Measurements from ENCODE around the gene KMT2C.
"Not testable (repeated sequence)": the region's sequence is repeated elsewhere in the genome, so short reads cannot be mapped to it uniquely, and the experiment has no call there.

Gene KMT2C

DNA sequence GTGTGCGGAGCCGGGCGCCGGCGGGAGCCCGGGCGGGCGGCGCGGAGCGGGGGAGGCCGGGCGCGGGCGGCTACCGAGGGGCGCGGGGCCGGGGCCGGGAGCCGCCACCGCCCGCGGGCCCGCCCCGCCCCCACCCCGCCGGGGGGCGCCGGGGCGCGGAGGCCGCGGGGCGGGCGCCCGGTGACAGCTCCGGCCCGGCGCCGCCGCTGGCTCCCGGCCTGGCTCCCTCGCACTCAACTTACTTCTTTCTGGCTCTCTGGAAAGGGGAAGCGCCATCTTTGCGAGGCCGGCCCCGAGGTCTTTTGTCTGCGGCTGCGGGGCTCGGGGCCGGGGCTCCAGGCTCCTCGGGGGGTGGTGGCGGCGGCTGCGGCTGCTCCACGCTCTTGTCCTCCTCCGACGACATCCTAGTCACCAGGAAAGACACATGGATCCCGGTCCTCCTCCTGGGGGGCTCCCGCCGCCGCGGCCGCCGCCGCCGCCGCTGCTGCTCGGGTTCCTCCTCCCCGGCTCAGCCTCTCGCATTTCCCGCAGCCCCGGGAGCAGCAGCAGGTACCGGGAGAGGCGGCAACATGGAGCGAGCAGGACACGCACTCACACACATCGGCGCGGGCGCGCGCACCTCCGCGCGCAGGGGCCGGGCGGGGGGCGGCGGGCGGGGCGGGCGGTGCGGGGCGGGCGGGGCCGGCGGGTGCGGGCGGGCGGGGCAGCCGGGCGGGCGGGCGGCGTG lies at the start of gene KMT2C:
KMT2C (minus strand) TSS at position 620 of the 727 bp plus-strand sequence; CDS start at position 403, 217 bp downstream.
- peak; percentile 17 to 59 for DNase-seq

DNA sequence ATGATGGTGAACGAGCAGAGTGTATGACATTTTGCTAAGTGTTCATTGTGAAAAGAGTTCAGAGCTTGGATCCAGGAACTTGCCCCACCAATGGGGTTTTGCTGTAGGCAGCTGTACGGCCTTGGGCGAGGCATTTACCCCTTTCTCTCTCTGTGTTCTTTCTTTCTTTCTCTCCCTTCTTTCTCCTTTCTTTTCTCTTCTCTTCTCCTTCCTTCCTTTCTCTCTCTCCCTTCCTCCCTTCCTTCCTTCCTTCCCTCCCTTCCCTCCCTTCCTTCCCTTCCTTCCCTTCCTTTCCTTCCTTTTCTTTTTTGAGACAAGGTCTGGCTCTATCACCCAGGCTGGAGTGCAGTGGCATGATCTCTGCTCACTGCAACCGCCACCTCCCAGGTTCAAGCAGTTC lies 45.3 kb upstream of the KMT2C start:
- no peak for DNase-seq

- no peak for DNase-seq
Observed at GRCh38 chr7:152480664-152481063, 44.9 kb upstream of the KMT2C start.

- no peak for DNase-seq
Observed at GRCh38 chr7:152479595-152479994, 43.8 kb upstream of the KMT2C start.

DNA sequence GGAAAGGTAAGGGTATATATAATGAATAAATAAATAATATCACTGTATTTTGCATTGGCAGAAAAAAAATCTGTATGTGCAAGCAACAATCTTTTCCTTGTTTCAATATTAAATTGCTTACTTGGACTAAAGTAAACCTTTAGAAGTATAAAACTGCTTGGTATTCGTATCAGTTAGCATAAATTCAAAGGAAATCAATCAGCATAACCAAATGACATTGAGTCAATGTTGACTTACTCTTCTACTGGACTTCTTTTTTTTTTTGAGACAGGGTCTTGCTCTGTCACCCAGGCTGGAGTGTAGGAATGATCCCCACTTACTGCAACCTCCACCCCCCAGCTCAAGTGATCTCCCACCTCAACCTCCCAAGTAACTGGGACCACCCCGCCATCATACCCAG lies 42.3 kb upstream of the KMT2C start:
- no peak for DNase-seq

GRCh38 chr7:152477079-152477478 lies 41.3 kb upstream of the KMT2C start:
- DNase-seq = no peak

DNA sequence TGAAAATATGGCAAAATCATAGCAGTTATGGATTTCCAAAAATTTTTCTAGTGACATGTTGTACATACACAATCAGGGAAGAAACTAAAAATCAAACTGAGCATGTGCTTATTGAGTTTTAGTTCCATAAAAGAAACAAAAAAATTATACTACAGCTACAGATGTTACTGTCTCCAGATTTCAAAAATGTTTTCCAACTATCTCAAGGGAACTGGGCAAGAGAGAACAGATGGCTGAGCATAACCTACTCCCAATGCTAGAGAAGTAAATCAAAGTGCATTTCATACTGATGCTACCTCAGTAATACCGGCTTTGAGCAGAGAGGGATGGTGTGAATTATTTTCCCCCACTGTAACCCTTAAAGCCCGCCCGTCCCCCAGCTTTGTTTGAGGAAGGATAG lies 40.7 kb upstream of the KMT2C start:
- DNase-seq = peak in 1 of 2 experiments; percentile 7

DNA sequence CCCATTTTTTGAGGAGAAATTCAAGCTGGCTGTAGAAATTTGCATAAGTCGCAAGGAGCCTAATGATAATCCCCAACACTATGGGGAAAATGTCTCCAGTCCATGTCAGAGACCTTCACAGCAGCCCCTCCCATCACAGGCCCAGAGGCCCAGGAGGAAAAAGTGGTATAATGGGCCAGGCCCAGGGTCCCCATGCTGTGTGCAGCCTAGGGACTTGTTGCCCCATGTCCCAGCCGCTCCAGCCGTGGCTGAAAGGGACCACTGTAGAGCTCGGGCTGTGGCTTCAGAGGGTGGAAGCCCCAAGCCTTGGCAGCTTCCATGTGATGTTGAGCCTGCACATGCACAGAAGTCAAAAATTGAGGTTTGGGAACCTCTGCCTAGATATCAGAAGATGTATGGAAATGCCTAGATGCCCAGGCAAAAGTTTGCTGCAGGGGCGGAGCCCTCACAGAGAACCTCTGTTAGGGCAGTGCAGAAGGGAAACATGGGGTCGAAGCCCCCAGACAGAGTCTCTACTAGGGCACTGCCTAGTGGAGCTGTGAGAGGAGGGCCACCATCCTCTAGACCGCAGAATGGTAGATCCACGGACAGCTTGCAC lies 35.3 kb upstream of the KMT2C start:
- DNase-seq = not testable (repeated sequence)

DNA sequence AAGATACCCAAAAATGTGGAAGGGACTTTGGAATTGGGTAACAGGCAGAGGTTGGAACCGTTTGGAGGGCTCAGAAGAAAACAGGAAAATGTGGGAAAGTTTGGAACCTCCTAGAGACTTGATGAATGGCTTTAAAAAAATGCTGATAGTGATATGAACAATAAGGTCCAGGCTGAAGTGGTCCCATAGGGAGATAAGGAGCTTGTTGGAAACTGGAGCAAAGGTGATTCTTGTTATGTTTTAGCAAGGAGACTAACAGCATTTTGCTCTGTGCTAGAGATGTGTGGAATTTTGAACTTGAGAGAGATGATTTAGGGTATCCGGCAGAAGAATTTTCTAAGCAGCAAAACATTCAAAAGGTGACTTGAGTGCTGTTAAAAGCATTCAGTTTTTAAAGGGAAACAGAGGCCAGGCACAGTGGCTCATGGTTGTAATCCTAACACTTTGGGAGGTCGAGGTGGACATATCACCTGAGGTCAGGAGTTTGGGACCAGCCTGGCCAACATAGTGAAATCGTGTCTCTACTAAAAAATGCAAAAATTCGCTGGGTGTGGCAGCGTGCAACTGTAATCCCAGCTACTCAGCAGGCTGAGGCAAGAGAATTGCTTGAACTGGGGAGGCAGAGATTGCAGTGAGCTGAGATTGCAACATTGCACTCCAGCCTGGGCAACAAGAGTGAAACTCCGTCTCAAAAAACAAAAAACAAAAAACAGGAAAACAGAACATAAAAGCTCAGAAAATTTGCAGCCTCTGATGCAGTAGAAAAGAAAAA lies 34.6 kb upstream of the KMT2C start:
- not testable (repeated sequence) for DNase-seq

GRCh38 chr7:152469576-152469975 lies 33.8 kb upstream of the KMT2C start:
- DNase-seq = not testable (repeated sequence)

DNA sequence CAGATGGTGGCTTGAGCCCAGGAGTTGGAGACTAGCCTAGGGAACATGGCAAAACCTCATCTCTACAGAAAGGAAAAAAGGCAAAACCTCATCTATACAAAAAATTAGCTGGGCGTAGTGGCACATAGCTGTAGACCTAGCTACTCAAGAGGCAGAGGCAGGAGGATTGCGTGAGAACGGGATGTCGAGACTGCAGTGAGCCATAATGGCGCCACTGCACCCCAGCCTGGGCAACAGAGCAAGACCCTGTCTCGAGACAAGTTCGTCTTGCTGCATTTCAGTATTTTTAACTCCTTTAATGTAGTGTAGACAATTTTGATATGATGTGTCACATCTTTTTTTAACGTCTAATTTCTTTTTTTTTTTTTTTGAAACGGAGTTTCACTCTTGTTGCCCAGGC lies 31.4 kb upstream of the KMT2C start:
- DNase-seq = no peak

DNA sequence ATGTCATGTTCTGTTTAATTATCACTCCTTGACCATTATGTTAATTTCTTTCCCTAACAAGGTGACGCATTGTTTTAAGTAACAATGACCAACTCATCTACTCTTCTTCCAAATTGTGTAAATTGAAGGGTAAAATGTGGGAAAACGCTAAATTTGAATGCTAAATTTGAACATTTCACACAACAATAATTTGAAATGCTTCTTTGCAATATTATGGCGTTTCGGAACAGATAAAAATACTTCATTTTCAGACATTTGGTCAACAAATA lies 29.2 kb upstream of the KMT2C start:
- peak in 1 of 2 experiments; percentile 47 for DNase-seq

DNA sequence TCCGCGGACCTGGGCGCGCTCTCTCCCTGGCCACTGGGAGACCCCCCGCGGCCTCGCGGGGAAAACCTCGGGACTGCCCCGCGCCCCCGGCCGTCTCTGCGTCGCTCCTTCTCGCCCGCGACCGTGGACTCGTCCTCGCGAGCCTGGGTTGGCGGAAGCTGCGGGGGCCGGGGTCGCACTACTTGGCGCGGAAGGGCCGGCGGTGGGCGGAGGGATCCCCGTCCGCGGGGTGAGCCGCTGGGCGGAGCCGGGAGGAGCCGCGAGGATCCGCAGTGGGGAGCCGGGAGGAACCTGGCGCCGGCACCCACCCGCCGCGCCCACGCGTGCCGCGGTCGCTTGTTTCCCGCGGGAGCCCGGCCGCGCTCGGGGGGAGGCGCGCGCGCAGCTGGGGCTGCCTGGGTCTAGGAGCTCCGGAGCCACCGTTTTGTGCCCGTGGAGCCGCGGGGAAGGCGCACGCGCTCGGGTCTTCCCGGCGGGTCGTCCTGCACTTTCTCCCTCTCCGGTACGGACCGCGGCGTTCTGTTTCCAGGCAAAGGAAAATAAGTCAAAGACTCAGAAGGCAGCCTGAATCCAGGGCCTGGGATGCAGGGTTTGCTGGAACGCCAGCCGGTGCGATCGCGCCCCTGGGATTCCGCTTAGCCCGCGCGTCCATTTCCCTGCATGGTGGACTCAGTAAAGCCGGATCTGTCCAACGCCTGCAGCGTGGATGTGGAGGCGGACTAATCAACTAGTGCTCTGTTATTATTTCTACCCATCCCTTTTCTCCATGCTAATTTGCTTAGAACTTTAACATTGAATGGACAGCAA lies 28.7 kb upstream of the KMT2C start:
- DNase-seq = peak; percentile 60 to 79

DNA sequence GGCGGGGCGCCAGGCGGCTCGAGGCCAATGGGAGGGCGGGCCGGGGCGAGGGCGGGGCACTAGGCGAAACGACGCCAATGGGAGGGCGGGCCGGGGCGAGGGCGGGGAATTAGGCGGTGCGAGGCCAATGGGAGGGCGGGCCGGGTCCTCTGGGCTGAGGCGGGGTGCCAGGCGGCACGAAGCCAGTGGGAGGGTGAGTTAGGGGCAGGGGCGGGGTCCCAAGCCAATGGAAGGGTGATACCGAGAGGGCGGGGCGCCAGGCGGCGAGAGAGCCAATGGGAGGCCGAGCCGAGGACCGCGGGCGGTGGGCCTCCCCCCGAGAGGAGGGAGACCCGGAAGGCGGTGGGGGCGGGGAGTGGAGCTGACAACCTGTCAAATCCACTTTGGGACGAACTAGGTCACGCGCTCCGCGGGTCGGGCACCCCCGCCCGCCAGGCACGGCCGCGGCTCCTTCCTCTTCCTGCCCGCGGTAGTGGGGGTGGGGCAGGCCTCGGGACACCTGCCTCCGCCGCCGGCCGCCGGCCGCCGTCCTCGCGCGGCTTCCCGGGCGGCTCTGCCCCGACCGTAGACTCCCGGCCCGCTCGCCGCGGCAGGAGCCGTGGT lies 28.0 kb upstream of the KMT2C start:
- DNase-seq = peak; percentile 96 to 99

DNA sequence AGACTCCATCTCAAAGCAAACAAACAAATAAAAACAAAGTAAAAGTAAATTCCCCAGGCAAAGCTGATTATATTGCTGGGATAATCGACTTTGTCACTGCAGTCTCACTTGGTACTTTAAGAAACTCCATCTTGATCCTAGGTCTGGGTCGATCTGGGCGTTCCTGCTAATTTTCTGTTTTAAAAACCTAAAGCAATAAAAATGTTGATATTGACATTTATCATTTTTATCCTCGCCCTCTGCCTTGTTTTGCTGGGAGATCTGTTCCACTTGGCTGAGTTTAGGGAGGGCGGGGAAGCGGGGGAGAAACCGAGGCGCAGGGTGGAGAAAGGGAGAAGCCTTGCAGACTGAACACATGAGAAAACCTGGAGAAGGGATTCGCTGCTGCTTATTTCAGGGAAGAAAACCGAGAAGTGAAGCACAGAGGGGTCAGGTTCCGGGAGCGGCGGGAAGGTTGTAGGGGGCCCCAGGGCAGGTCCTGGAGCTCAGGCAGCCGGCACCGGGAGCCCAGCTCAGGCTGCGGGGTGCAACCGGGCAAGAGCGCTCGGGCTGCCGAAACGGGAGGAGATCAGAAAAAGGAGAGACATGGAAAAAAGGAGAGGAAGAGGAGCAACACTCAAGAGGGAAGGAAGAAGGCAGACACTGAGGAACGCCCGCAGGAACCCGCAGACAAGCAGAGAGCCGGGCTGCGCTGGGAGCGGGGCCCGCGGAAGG lies 27.3 kb upstream of the KMT2C start:
- DNase-seq = no peak

- DNase-seq = no peak
Observed at GRCh38 chr7:152459724-152460251, 24.0 kb upstream of the KMT2C start.

- DNase-seq = no peak
Observed at GRCh38 chr7:152451356-152451755, 15.6 kb upstream of the KMT2C start.

DNA sequence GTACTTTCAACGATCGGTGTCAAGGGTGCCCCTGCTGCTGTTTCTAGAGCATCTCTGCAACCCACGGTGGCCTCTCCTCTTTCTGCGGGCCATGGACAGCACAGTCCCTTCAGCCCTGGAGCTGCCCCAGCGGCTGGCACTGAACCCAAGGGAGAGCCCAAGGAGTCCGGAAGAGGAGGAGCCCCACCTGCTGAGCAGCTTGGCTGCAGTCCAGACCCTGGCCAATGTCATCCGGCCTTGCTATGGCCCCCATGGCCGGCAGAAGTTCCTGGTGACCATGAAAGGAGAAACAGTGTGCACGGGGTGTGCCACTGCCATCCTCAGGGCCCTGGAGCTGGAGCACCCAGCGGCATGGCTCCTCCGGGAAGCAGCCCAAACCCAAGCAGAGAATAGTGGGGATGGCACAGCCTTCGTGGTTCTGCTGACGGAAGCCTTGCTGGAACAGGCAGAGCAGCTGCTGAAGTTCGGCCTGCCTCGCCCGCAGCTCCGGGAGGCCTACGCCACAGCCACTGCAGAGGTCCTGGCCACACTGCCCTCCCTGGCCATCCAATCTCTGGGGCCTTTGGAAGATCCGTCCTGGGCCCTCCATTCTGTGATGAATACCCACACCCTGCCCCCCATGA lies 9.7 kb upstream of the KMT2C start:
- not testable (repeated sequence) for DNase-seq

DNA sequence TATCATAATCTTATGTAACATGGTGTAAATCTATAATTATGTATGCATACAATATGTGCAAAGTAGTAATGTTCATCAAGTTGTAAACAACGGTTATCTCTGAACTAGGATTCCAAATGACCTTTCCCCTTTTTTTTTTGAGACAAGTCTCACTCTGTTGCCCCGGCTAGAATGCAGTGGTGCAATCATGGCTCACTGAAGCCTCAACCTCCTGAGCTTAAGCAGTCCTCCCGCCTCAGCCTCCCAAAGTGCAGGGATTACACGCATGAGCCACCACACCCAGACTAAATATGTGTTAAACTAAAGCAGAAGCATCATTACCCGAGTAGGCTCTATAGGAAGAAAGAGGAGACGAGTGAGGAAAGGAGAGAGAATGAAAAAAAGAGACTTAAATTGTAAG lies 7.8 kb upstream of the KMT2C start:
- no peak for DNase-seq

GRCh38 chr7:152442330-152442835 lies 6.6 kb upstream of the KMT2C start:
- no peak for DNase-seq

- DNase-seq = not testable (repeated sequence)
Observed at GRCh38 chr7:152441810-152442209, 6.0 kb upstream of the KMT2C start.

Measured in NCI-H446 (cell line).